ENCODE measurements around the gene TMX3. TPM values are rescaled to one million over a fixed set of nuclear protein-coding genes. Genes with fewer than 3 reads are reported as not detected.

Gene TMX3, protein sequence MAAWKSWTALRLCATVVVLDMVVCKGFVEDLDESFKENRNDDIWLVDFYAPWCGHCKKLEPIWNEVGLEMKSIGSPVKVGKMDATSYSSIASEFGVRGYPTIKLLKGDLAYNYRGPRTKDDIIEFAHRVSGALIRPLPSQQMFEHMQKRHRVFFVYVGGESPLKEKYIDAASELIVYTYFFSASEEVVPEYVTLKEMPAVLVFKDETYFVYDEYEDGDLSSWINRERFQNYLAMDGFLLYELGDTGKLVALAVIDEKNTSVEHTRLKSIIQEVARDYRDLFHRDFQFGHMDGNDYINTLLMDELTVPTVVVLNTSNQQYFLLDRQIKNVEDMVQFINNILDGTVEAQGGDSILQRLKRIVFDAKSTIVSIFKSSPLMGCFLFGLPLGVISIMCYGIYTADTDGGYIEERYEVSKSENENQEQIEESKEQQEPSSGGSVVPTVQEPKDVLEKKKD
- 18.9 TPM for polyA plus RNA-seq (2013, experiment 1 of 2)
- polyA plus RNA-seq (2013, experiment 2 of 2) = 19.9 TPM

GRCh38 chr18:68714712-68715496 lies at the start of gene TMX3:
TMX3 (minus strand) TSS chr18:68715108; CDS start chr18:68714981, 127 bp downstream.
- peak within 1 kb of the TSS; percentile 94 for H3K56ac ChIP-seq (ENCODE audit: low read length)
- peak; percentile 96 for DNase-seq
- H3K4me1 ChIP-seq (ENCODE audit: control insufficient read depth, low read depth, low read length) = peaks cover 2% of the 10 kb centered on the region
- H2AK5ac ChIP-seq (ENCODE audit: low read length) = no peak within 1 kb of the TSS
- peak within 1 kb of the TSS; percentile 42 for H3K4ac ChIP-seq (ENCODE audit: low read depth, low read length)
- no peak within 1 kb of the TSS for H2BK120ac ChIP-seq (ENCODE audit: low read depth, low read length)
- peak within 1 kb of the TSS; percentile 92 for H3K4me2 ChIP-seq (ENCODE audit: low read length)
- H3K4me3 ChIP-seq (ENCODE audit: low read length) = peak within 1 kb of the TSS; percentile 97
- peak within 1 kb of the TSS; percentile 81 for H3K18ac ChIP-seq (ENCODE audit: low read length)
- peaks cover 16% of the 10 kb centered on the region for H3K79me2 ChIP-seq (ENCODE audit: control insufficient read depth, insufficient read depth, low read length)
- no peak within 1 kb of the TSS for H4K8ac ChIP-seq (ENCODE audit: low read depth, low read length)
- H3K79me1 ChIP-seq (ENCODE audit: low read length) = peaks cover 17% of the 10 kb centered on the region
- H4K5ac ChIP-seq (ENCODE audit: low read length) = no peak within 1 kb of the TSS
- no peak within 1 kb of the TSS for H2BK5ac ChIP-seq (ENCODE audit: low read length)
- H2BK15ac ChIP-seq (replicated peaks; ENCODE audit: low read depth) = no peak within 1 kb of the TSS
- H3K9ac ChIP-seq (ENCODE audit: low read length) = peak within 1 kb of the TSS; percentile 89
- no CpG with 5 or more reads among the region's 70 CpGs for WGBS (ENCODE audit: extremely low coverage, insufficient coverage, low lambda C conversion rate)
- H3K23ac ChIP-seq (ENCODE audit: low read length) = peak within 1 kb of the TSS; percentile 91
- H3K27ac ChIP-seq (ENCODE audit: low read depth, low read length) = peak within 1 kb of the TSS; percentile 14
- no peaks in the 10 kb centered on the region for H3K36me3 ChIP-seq (ENCODE audit: control insufficient read depth, insufficient read depth, low read length)
- H3K27me3 ChIP-seq (ENCODE audit: insufficient read depth, low read length, poor library complexity) = no peaks in the 10 kb centered on the region

DNA sequence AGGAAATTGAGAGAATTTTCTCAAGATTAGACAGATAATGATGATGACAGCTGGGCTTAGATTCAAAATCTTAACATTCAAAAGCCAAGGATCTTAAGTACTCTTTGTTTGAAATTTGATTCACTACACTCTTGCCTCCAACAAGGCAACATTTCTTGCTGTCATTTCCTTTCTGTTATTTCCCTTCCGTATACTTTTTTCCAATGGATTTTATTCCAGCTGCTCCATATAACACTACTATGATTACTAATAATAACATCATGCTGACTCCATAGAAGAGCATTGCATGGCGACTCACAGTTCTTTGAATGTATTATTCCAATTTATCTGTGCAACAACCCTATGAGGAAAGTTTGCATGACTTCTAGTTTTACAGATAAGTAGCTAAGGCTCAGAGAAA lies 49.1 kb upstream of the TMX3 start:
- no peak for DNase-seq
- Histone ChIP-seq H3K18ac (ENCODE audit: low read length) (no peak overlapping the region), H3K4me3 (ENCODE audit: low read length) (no peak overlapping the region), H3K56ac (ENCODE audit: low read length) (no peak overlapping the region), H2BK15ac (replicated peaks; ENCODE audit: low read depth) (no peak overlapping the region), H3K27ac (ENCODE audit: low read depth, low read length) (no peak overlapping the region), H3K79me2 (ENCODE audit: control insufficient read depth, insufficient read depth, low read length) (no peaks in the 10 kb centered on the region), H3K79me1 (ENCODE audit: low read length) (no peaks in the 10 kb centered on the region), H3K27me3 (ENCODE audit: insufficient read depth, low read length, poor library complexity) (no peaks in the 10 kb centered on the region), H3K36me3 (ENCODE audit: control insufficient read depth, insufficient read depth, low read length) (no peaks in the 10 kb centered on the region), H3K23ac (ENCODE audit: low read length) (no peak overlapping the region), H4K8ac (ENCODE audit: low read depth, low read length) (no peak overlapping the region), H3K9ac (ENCODE audit: low read length) (no peak overlapping the region), H4K5ac (ENCODE audit: low read length) (no peak overlapping the region), H2AK5ac (ENCODE audit: low read length) (no peak overlapping the region), H2BK5ac (ENCODE audit: low read length) (no peak overlapping the region), H3K4me1 (ENCODE audit: control insufficient read depth, low read depth, low read length) (no peaks in the 10 kb centered on the region), H3K4ac (ENCODE audit: low read depth, low read length) (no peak overlapping the region), H3K4me2 (ENCODE audit: low read length) (no peak overlapping the region), H2BK120ac (ENCODE audit: low read depth, low read length) (no peak overlapping the region)
- no CpG with 5 or more reads among the region's 2 CpGs for WGBS (ENCODE audit: extremely low coverage, insufficient coverage, low lambda C conversion rate)

DNA sequence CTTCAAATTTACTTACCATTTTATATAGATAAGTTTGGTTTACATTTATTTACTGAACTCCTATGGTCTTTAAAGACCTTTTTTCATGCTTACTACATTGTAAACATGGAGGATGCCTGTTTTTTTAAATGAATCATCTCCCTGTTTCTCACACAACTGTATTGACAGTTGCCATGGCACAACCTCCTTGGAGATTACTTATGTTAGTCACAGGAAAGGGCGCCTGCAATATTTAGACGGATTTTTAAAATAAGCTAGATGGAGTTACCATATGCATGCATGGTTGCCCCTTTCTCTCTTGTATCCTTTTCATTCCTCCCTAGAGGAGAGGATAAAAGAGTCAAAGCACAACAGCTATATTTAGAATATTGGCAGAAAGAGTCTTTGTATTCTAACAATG lies 48.2 kb upstream of the TMX3 start:
- WGBS (ENCODE audit: extremely low coverage, insufficient coverage, low lambda C conversion rate) = no CpG with 5 or more reads among the region's 2 CpGs
- H3K79me2 ChIP-seq (ENCODE audit: control insufficient read depth, insufficient read depth, low read length) = no peaks in the 10 kb centered on the region
- no peak overlapping the region for H3K4me2 ChIP-seq (ENCODE audit: low read length)
- no peak overlapping the region for H3K9ac ChIP-seq (ENCODE audit: low read length)
- no peak overlapping the region for H3K56ac ChIP-seq (ENCODE audit: low read length)
- no peak overlapping the region for H4K5ac ChIP-seq (ENCODE audit: low read length)
- no peak overlapping the region for H3K18ac ChIP-seq (ENCODE audit: low read length)
- no peak overlapping the region for H3K27ac ChIP-seq (ENCODE audit: low read depth, low read length)
- no peaks in the 10 kb centered on the region for H3K27me3 ChIP-seq (ENCODE audit: insufficient read depth, low read length, poor library complexity)
- H2BK15ac ChIP-seq (replicated peaks; ENCODE audit: low read depth) = no peak overlapping the region
- DNase-seq = no peak
- no peak overlapping the region for H3K23ac ChIP-seq (ENCODE audit: low read length)
- H4K8ac ChIP-seq (ENCODE audit: low read depth, low read length) = no peak overlapping the region
- H3K4me3 ChIP-seq (ENCODE audit: low read length) = no peak overlapping the region
- H3K4me1 ChIP-seq (ENCODE audit: control insufficient read depth, low read depth, low read length) = no peaks in the 10 kb centered on the region
- no peaks in the 10 kb centered on the region for H3K36me3 ChIP-seq (ENCODE audit: control insufficient read depth, insufficient read depth, low read length)
- no peak overlapping the region for H2AK5ac ChIP-seq (ENCODE audit: low read length)
- no peak overlapping the region for H3K4ac ChIP-seq (ENCODE audit: low read depth, low read length)
- no peak overlapping the region for H2BK120ac ChIP-seq (ENCODE audit: low read depth, low read length)
- H2BK5ac ChIP-seq (ENCODE audit: low read length) = no peak overlapping the region
- H3K79me1 ChIP-seq (ENCODE audit: low read length) = no peaks in the 10 kb centered on the region

- H3K56ac ChIP-seq (ENCODE audit: low read length) = no peak overlapping the region
- H3K79me2 ChIP-seq (ENCODE audit: control insufficient read depth, insufficient read depth, low read length) = no peaks in the 10 kb centered on the region
- H4K8ac ChIP-seq (ENCODE audit: low read depth, low read length) = no peak overlapping the region
- H2BK15ac ChIP-seq (replicated peaks; ENCODE audit: low read depth) = no peak overlapping the region
- no peaks in the 10 kb centered on the region for H3K27me3 ChIP-seq (ENCODE audit: insufficient read depth, low read length, poor library complexity)
- no peak overlapping the region for H2BK5ac ChIP-seq (ENCODE audit: low read length)
- no peaks in the 10 kb centered on the region for H3K4me1 ChIP-seq (ENCODE audit: control insufficient read depth, low read depth, low read length)
- no peak overlapping the region for H3K4me3 ChIP-seq (ENCODE audit: low read length)
- no peak overlapping the region for H2AK5ac ChIP-seq (ENCODE audit: low read length)
- no peak overlapping the region for H2BK120ac ChIP-seq (ENCODE audit: low read depth, low read length)
- H3K36me3 ChIP-seq (ENCODE audit: control insufficient read depth, insufficient read depth, low read length) = no peaks in the 10 kb centered on the region
- no peak overlapping the region for H3K9ac ChIP-seq (ENCODE audit: low read length)
- H3K4ac ChIP-seq (ENCODE audit: low read depth, low read length) = no peak overlapping the region
- H3K27ac ChIP-seq (ENCODE audit: low read depth, low read length) = no peak overlapping the region
- H3K23ac ChIP-seq (ENCODE audit: low read length) = no peak overlapping the region
- no peak for DNase-seq
- no CpG with 5 or more reads among the region's 2 CpGs for WGBS (ENCODE audit: extremely low coverage, insufficient coverage, low lambda C conversion rate)
- no peak overlapping the region for H4K5ac ChIP-seq (ENCODE audit: low read length)
- H3K4me2 ChIP-seq (ENCODE audit: low read length) = no peak overlapping the region
- no peak overlapping the region for H3K18ac ChIP-seq (ENCODE audit: low read length)
- H3K79me1 ChIP-seq (ENCODE audit: low read length) = no peaks in the 10 kb centered on the region
These were observed 44.4 kb upstream of the TMX3 start for GRCh38 chr18:68759308-68759707.

DNA sequence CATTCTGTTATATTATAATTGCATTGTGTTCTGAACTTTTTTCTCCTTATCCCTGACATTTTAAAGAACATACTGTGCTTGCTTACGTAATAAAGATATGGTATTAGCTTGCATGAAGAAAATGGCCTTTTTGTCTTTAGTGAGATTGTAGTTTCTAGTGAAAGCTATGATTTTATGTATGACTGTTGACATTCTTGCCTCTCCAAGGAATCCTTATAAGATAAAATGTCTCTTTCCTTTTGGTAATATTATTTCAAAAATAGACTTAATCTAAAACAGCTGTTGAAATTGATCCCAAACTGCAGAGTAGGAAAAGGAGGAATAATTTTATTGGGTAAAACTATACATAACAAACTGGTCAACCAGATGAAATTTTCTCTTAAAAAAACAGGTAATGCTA lies 42.2 kb upstream of the TMX3 start:
- no peak overlapping the region for H3K56ac ChIP-seq (ENCODE audit: low read length)
- no peak overlapping the region for H2BK15ac ChIP-seq (replicated peaks; ENCODE audit: low read depth)
- no peaks in the 10 kb centered on the region for H3K36me3 ChIP-seq (ENCODE audit: control insufficient read depth, insufficient read depth, low read length)
- H3K4me3 ChIP-seq (ENCODE audit: low read length) = no peak overlapping the region
- WGBS (ENCODE audit: extremely low coverage, insufficient coverage, low lambda C conversion rate) = no CpG with 5 or more reads among the region's 1 CpG
- H3K23ac ChIP-seq (ENCODE audit: low read length) = no peak overlapping the region
- no peak overlapping the region for H3K4me2 ChIP-seq (ENCODE audit: low read length)
- H4K8ac ChIP-seq (ENCODE audit: low read depth, low read length) = no peak overlapping the region
- H3K9ac ChIP-seq (ENCODE audit: low read length) = no peak overlapping the region
- H3K79me2 ChIP-seq (ENCODE audit: control insufficient read depth, insufficient read depth, low read length) = no peaks in the 10 kb centered on the region
- H3K4ac ChIP-seq (ENCODE audit: low read depth, low read length) = no peak overlapping the region
- no peak overlapping the region for H2AK5ac ChIP-seq (ENCODE audit: low read length)
- no peak for DNase-seq
- no peak overlapping the region for H4K5ac ChIP-seq (ENCODE audit: low read length)
- H3K27me3 ChIP-seq (ENCODE audit: insufficient read depth, low read length, poor library complexity) = no peaks in the 10 kb centered on the region
- H3K27ac ChIP-seq (ENCODE audit: low read depth, low read length) = no peak overlapping the region
- no peak overlapping the region for H2BK5ac ChIP-seq (ENCODE audit: low read length)
- H3K79me1 ChIP-seq (ENCODE audit: low read length) = no peaks in the 10 kb centered on the region
- H2BK120ac ChIP-seq (ENCODE audit: low read depth, low read length) = no peak overlapping the region
- H3K18ac ChIP-seq (ENCODE audit: low read length) = no peak overlapping the region
- H3K4me1 ChIP-seq (ENCODE audit: control insufficient read depth, low read depth, low read length) = no peaks in the 10 kb centered on the region
